HepG2 (cell line): ENCODE measurements around the gene C14orf132. TPM values are rescaled to one million over a fixed set of nuclear protein-coding genes. Genes with fewer than 3 reads are reported as not detected.

Source experiments
- ATAC-seq: fragments of 200-7000 bp; cut with Tn5 transposase; 3 replicates; pipeline ENCODE4 v1.9.1; 2020; ENCODE audit warnings: mild to moderate bottlenecking, moderate library complexity
- BruUV-seq: library from RNA; stranded (reverse); fragments of 400-500 nt; replicated peaks from 2 replicates; lab custom pipeline; 2021; lab: Mats Ljungman, UMichigan
- CTCF ChIA-PET: fragments of 300-600 bp; formaldehyde crosslinking; extraction: SDS; loops from one replicate; lab custom pipeline; 2021; ENCODE audit warnings: low total read pairs, inconsistent platforms, low intra/inter-chr PET ratio; lab: Yijun Ruan, JAX
- POLR2A ChIA-PET: fragments of 350-600 bp; sonication (Branson Sonifier 250); formaldehyde crosslinking; loops from one replicate; lab custom pipeline; 2020; ENCODE audit warnings: antibody characterized with exemption, inconsistent platforms; lab: Yijun Ruan, JAX
- DNase-seq: peaks from one replicate; pipeline ENCODE4 v3.0.0-alpha.2; 2015; ENCODE audit warnings: low spot score
- FAIRE-seq: peaks from 3 replicates; lab custom pipeline; 2011; peaks lifted over from hg19 to GRCh38; lab: Jason Lieb, UNC
- H2AFZ ChIP-seq: one replicate; pipeline ENCODE4 v1.6.1; 2011; ENCODE audit warnings: low read length, inconsistent platforms
- H3K27ac ChIP-seq: fragments of 300-600 bp; 3 replicates; pipeline ENCODE4 v1.8.0; 2011; ENCODE audit warnings: mixed run types, mild to moderate bottlenecking, mixed read lengths, low read length, inconsistent platforms; ENCODE audit not compliant: insufficient read depth; ENCODE audit errors: extremely low read length
- H3K27me3 ChIP-seq, 2 experiments: fragments of 200-600 bp in 1 of 2; 2 replicates in 1 of 2; 3 replicates in 1 of 2; pipeline versions ENCODE4 v1.6.0 to v1.8.0; 2011; ENCODE audit warnings: low read length in 2 of 2, mild to moderate bottlenecking in 2 of 2, moderate library complexity in 2 of 2, inconsistent platforms in 1 of 2; ENCODE audit not compliant: insufficient read depth in 2 of 2, control insufficient read depth in 1 of 2
- H3K36me3 ChIP-seq, 2 experiments: fragments of 200-600 bp in 1 of 2; replicated peaks in 1 of 2; 2 replicates in 1 of 2; 3 replicates in 1 of 2; pipeline versions ENCODE4 v1.5.1 to v1.8.0; 2011; ENCODE audit warnings: low read length in 2 of 2, inconsistent platforms in 1 of 2; ENCODE audit not compliant: insufficient read depth in 2 of 2, control insufficient read depth in 1 of 2
- H3K4me1 ChIP-seq: 2 replicates; pipeline ENCODE4 v1.5.1; 2012; ENCODE audit warnings: low read length, inconsistent platforms; ENCODE audit not compliant: insufficient read depth
- H3K4me2 ChIP-seq: 2 replicates; pipeline ENCODE4 v1.6.0; 2011; ENCODE audit warnings: low read depth, low read length, inconsistent platforms
- H3K4me3 ChIP-seq, 3 experiments: fragments of 200-600 bp in 1 of 3; sonication (generic), shearing (Covaris generic) in 1 of 3; replicated peaks in 1 of 3; 2 replicates each; pipeline ENCODE4 v1.5.1; 2011 to 2016; ENCODE audit warnings: low read length in 3 of 3, inconsistent platforms in 2 of 3, low read depth in 2 of 3, mild to moderate bottlenecking in 2 of 3, control low read depth in 1 of 3, mixed read lengths in 1 of 3; ENCODE audit not compliant: insufficient read depth in 1 of 3
- H3K79me2 ChIP-seq: one replicate; pipeline ENCODE4 v1.6.1; 2011; ENCODE audit warnings: low read length, inconsistent platforms; ENCODE audit not compliant: insufficient read depth
- H3K9ac ChIP-seq: 2 replicates; pipeline ENCODE4 v1.6.0; 2011; ENCODE audit warnings: mild to moderate bottlenecking, low read depth, low read length, inconsistent platforms; ENCODE audit not compliant: insufficient read depth
- H3K9me3 ChIP-seq: 2 replicates; pipeline ENCODE4 v1.5.1; 2012; ENCODE audit warnings: mild to moderate bottlenecking, low read length
- H4K20me1 ChIP-seq: 2 replicates; pipeline ENCODE4 v1.6.0; 2011; ENCODE audit warnings: inconsistent platforms, mild to moderate bottlenecking, low read length, moderate library complexity; ENCODE audit not compliant: insufficient read depth
- GLI4 ChIP-seq: sonication (generic); formaldehyde crosslinking; IDR thresholded peaks from 2 replicates; pipeline ENCODE4 v1.5.1; 2020; ENCODE audit warnings: missing genetic modification reagents, mild to moderate bottlenecking, moderate library complexity, borderline replicate concordance
- HNF1A ChIP-seq, 2 experiments: sonication (generic) in 1 of 2; formaldehyde crosslinking in 1 of 2; IDR thresholded peaks; 2 replicates each; pipeline versions ENCODE4 v1.4.0 to v1.6.1; 2016 to 2020; ENCODE audit warnings: borderline replicate concordance in 1 of 2, low read depth in 1 of 2, mild to moderate bottlenecking in 1 of 2, missing genetic modification reagents in 1 of 2
- HNF1B ChIP-seq: sonication (generic); formaldehyde crosslinking; IDR thresholded peaks from 2 replicates; pipeline ENCODE4 v1.5.1; 2020; ENCODE audit warnings: mild to moderate bottlenecking, moderate library complexity, missing genetic modification reagents
- WGBS: methylation state at CpG from one replicate; pipeline ENCODE4 v1.1.6; 2017; ENCODE audit warnings: low lambda C conversion rate; 5-methylcytosine and 5-hydroxymethylcytosine counted together
- in situ Hi-C: cut with HindIII; loops from 2 replicates; pipeline ENCODE4 v1.10.0; 2017; ENCODE audit warnings: low pct_unique_long_range_greater_than_20kb; ENCODE audit not compliant: extremely low pct_ligation_motif_present
- intact Hi-C: fragments of 100-400 bp; cut with micrococcal nuclease; formaldehyde crosslinking; loops from one replicate; pipeline ENCODE4 v1.10.0; 2022; ENCODE audit not compliant: unreplicated experiment
- polyA plus RNA-seq, 8 experiments: library from polyadenylated mRNA; depleted of rRNA in 3 of 8; stranded (reverse) in 7 of 8; unstranded in 1 of 8; fragments of >200 nt; fragmentation: Illumina TruSeq in 4 of 8; extraction: Trizol in 4 of 8; gene quantifications; 2 replicates each; pipeline versions ENCODE4 v1.2.1 to v1.2.3, GENCODE V29; 2011 to 2016; ENCODE audit warnings: low read depth in 4 of 8, missing spikeins in 1 of 8, mixed read lengths in 1 of 8; ENCODE audit not compliant: insufficient read depth in 1 of 8
- total RNA-seq, 5 experiments: library from RNA; depleted of rRNA; stranded (reverse); fragments of >200 nt; fragmentation: Illumina TruSeq; extraction: Trizol; gene quantifications; 2 replicates each; pipeline ENCODE4 v1.2.3, GENCODE V29; 2016; ENCODE audit warnings: low read depth in 1 of 5

Gene C14orf132
- total and polyA plus RNA-seq, 2 of the 13 experiments (the other 11 are each of a cell fraction or from before 2014, with no cell fraction given): 0.13 to 0.15 TPM

GRCh38 chr14:96139169-96139568, 100.0 kb downstream of the C14orf132 start:
- Histone ChIP-seq H3K79me2 (no peaks in the 10 kb centered on the region), H3K27ac (no peak overlapping the region), H3K27me3 (no peaks in the 10 kb centered on the region; a peak in 1 of 5 replicates), H3K4me1 (peaks cover 11% of the 10 kb centered on the region), H3K9me3 (peaks cover 9% of the 10 kb centered on the region; the same call in 1 of the 2 replicates), H3K36me3 (no peaks in the 10 kb centered on the region), H3K4me3 (no peak overlapping the region), H2AFZ (no peak overlapping the region), H3K4me2 (no peak overlapping the region), H3K9ac (no peak overlapping the region), H4K20me1 (no peaks in the 10 kb centered on the region)
- BruUV-seq: no TSS peak
- TF ChIP-seq GLI4 (no peak), HNF1A (IDR thresholded peaks at IDR 0.05; ENCODE audit: low read depth) (peak; percentile 61; the same call in 1 of the 2 replicates), HNF1A (CRISPR knock-in tag; IDR thresholded peaks at IDR 0.05; ENCODE audit: borderline replicate concordance) (no peak), HNF1B (CRISPR knock-in tag) (peak; percentile 77)
- ChIA-PET POLR2A (no interaction called here), CTCF (no interaction called here)
- WGBS: 0% methylated on average over 1 of the region's 1 CpG
- intact Hi-C loops (no loop called here), in situ Hi-C loops (no loop called here)
- ATAC-seq: peak; percentile 63
- DNase-seq: no peak
- no peak for FAIRE-seq
